Upper lobe of right lung (tissue), 1 donor: ENCODE data around the gene TENM4. TPM values are rescaled to one million over a fixed set of nuclear protein-coding genes. Genes with fewer than 3 reads are reported as not detected.

Experiments
- ATAC-seq: fragments of 200-7000 bp; cut with Tn5 transposase; one replicate; pipeline ENCODE4 v1.9.1; 2020; ENCODE audit warnings: mild to moderate bottlenecking, moderate library complexity
- DNase-seq: peaks from one replicate; pipeline ENCODE4 v3.0.0-alpha.2; 2020
- H3K27ac ChIP-seq: fragments of 200-600 bp; one replicate; pipeline ENCODE4 v1.8.0; 2022
- H3K27me3 ChIP-seq: fragments of 200-600 bp; one replicate; pipeline ENCODE4 v1.8.0; 2022; ENCODE audit warnings: mild to moderate bottlenecking
- H3K36me3 ChIP-seq: fragments of 200-600 bp; one replicate; pipeline ENCODE4 v1.8.0; 2022
- H3K4me1 ChIP-seq: fragments of 200-600 bp; one replicate; pipeline ENCODE4 v1.8.0; 2022
- H3K4me3 ChIP-seq: fragments of 200-600 bp; one replicate; pipeline ENCODE4 v1.8.0; 2022; ENCODE audit warnings: mild to moderate bottlenecking
- H3K9me3 ChIP-seq: fragments of 200-600 bp; one replicate; pipeline ENCODE4 v1.8.0; 2022
- CTCF ChIP-seq: fragments of 200-600 bp; IDR thresholded peaks from one replicate; pipeline ENCODE4 v1.8.0; 2022; ENCODE audit warnings: antibody characterized with exemption
- intact Hi-C: fragments of 100-400 bp; cut with DNase I; formaldehyde crosslinking; loops from one replicate; pipeline ENCODE4 v1.11.0; 2022
- total RNA-seq: library from RNA; stranded (reverse); fragmentation: NEBNext Ultra II Directional; extraction: Animal tissue kit (Norgen Biotek cat#: 25700); gene quantifications from one replicate; pipeline ENCODE4 v1.2.1, GENCODE V29; 2021
- donor health status: DM: no; HTN: yes; CAD: no; lungs with severe emphysema.

Gene TENM4
- total RNA-seq, 1 donor from 2014 or later: 4.3 TPM

GRCh38 chr11:79344753-79345294 is 96.0 kb downstream of the TENM4 start:
- Histone ChIP-seq H3K36me3 (no peaks in the 10 kb centered on the region), H3K27me3 (no peaks in the 10 kb centered on the region), H3K4me1 (no peaks in the 10 kb centered on the region), H3K27ac (no peak overlapping the region), H3K9me3 (no peaks in the 10 kb centered on the region), H3K4me3 (no peak overlapping the region)
- intact Hi-C loops: no loop called here
- no peak for ATAC-seq
- no peak for TF ChIP-seq CTCF
- DNase-seq: no peak

GRCh38 chr11:79342686-79343085 is 98.1 kb downstream of the TENM4 start:
- Histone ChIP-seq H3K9me3 (no peaks in the 10 kb centered on the region), H3K27me3 (no peaks in the 10 kb centered on the region), H3K4me3 (no peak overlapping the region), H3K4me1 (no peaks in the 10 kb centered on the region), H3K36me3 (no peaks in the 10 kb centered on the region), H3K27ac (no peak overlapping the region)
- no peak for DNase-seq
- no peak for ATAC-seq
- intact Hi-C loops: no loop called here
- TF ChIP-seq CTCF: no peak

GRCh38 chr11:79342236-79342635 is 98.6 kb downstream of the TENM4 start:
- intact Hi-C loops: no loop called here
- H3K9me3 ChIP-seq: no peaks in the 10 kb centered on the region
- TF ChIP-seq CTCF: no peak
- DNase-seq (no peak), ATAC-seq (peak; percentile 50)
- H3K27me3 ChIP-seq: no peaks in the 10 kb centered on the region
- H3K4me3 ChIP-seq: no peak overlapping the region
- no peak overlapping the region for H3K27ac ChIP-seq
- no peaks in the 10 kb centered on the region for H3K4me1 ChIP-seq
- H3K36me3 ChIP-seq: no peaks in the 10 kb centered on the region

- H3K27ac ChIP-seq: no peak overlapping the region
- no peaks in the 10 kb centered on the region for H3K4me1 ChIP-seq
- ATAC-seq: no peak
- no peaks in the 10 kb centered on the region for H3K36me3 ChIP-seq
- no peak for TF ChIP-seq CTCF
- intact Hi-C loops: no loop called here
- no peak overlapping the region for H3K4me3 ChIP-seq
- no peak for DNase-seq
- no peaks in the 10 kb centered on the region for H3K9me3 ChIP-seq
- no peaks in the 10 kb centered on the region for H3K27me3 ChIP-seq
Observed at GRCh38 chr11:79340535-79340934, 100.3 kb downstream of the TENM4 start.

GRCh38 chr11:79336797-79337517 is 103.9 kb downstream of the TENM4 start:
- Histone ChIP-seq H3K36me3 (no peaks in the 10 kb centered on the region), H3K27me3 (no peaks in the 10 kb centered on the region), H3K4me1 (no peaks in the 10 kb centered on the region), H3K27ac (no peak overlapping the region), H3K9me3 (no peaks in the 10 kb centered on the region), H3K4me3 (no peak overlapping the region)
- no peak for TF ChIP-seq CTCF
- no peak for ATAC-seq
- intact Hi-C loops: no loop called here
- no peak for DNase-seq
